GM12878 (cell line): ENCODE results near the gene PPIL6. TPM values are rescaled to one million over a fixed set of nuclear protein-coding genes. Genes with fewer than 3 reads are reported as not detected.

ENCODE experiments used
- ATAC-seq: fragments of 200-7000 bp; cut with Tn5 transposase; 3 replicates; pipeline ENCODE4 v1.9.1; 2020; ENCODE audit warnings: mild to moderate bottlenecking, moderate library complexity
- BruUV-seq: library from RNA; stranded (reverse); fragments of 400-500 nt; replicated peaks from 2 replicates; lab custom pipeline; 2021; lab: Mats Ljungman, UMichigan
- CTCF ChIA-PET: fragments of 300-600 bp; sonication (Branson Sonifier 250); formaldehyde crosslinking; extraction: SDS; loops from one replicate; lab custom pipeline; 2021; ENCODE audit warnings: inconsistent platforms; lab: Yijun Ruan, JAX
- POLR2A ChIA-PET: fragments of 350-600 bp; formaldehyde crosslinking; extraction: SDS; loops from one replicate; lab custom pipeline; 2021; ENCODE audit warnings: inconsistent platforms; lab: Charles Lee
- RAD21 ChIA-PET: fragments of 300-600 bp; sonication (Branson Sonifier 250); formaldehyde crosslinking; loops from one replicate; lab custom pipeline; 2023; ENCODE audit warnings: antibody characterized with exemption; ENCODE audit not compliant: unreplicated experiment; lab: Charles Lee
- SMC1A ChIA-PET: fragments of 300-600 bp; sonication (Branson Sonifier 250); formaldehyde crosslinking; loops from one replicate; lab custom pipeline; 2023; ENCODE audit not compliant: unreplicated experiment, uncharacterized antibody; lab: Charles Lee
- DNase-seq: peaks from one replicate; pipeline ENCODE4 v3.0.0-alpha.2; 2011; ENCODE audit warnings: low read depth, low spot score
- FAIRE-seq: peaks from 3 replicates; lab custom pipeline; 2011; peaks lifted over from hg19 to GRCh38; lab: Jason Lieb, UNC
- H2AFZ ChIP-seq: 2 replicates; pipeline ENCODE4 v1.6.0; 2011; ENCODE audit warnings: low read depth, low read length, control low read depth; ENCODE audit not compliant: control insufficient read depth
- H3K27ac ChIP-seq: 2 replicates; pipeline ENCODE4 v1.5.1; 2011; ENCODE audit warnings: control low read depth; ENCODE audit not compliant: control insufficient read depth, insufficient read depth
- H3K27me3 ChIP-seq, 2 experiments: replicated peaks in 1 of 2; 2 replicates each; pipeline versions ENCODE4 v1.6.0 to v1.6.1; 2011; ENCODE audit warnings: low read length in 1 of 2; ENCODE audit not compliant: control insufficient read depth in 2 of 2, insufficient read depth in 2 of 2
- H3K36me3 ChIP-seq, 2 experiments: 2 replicates each; pipeline ENCODE4 v1.5.1; 2011; ENCODE audit warnings: low read length in 1 of 2; ENCODE audit not compliant: control insufficient read depth in 2 of 2, insufficient read depth in 2 of 2
- H3K4me1 ChIP-seq: 2 replicates; pipeline ENCODE4 v1.6.1; 2011; ENCODE audit warnings: mild to moderate bottlenecking, low read length, moderate library complexity, mixed read lengths; ENCODE audit not compliant: control insufficient read depth, insufficient read depth
- H3K4me2 ChIP-seq: 2 replicates; pipeline ENCODE4 v1.6.0; 2011; ENCODE audit warnings: control low read depth; ENCODE audit not compliant: control insufficient read depth, insufficient read depth
- H3K4me3 ChIP-seq: fragments of 200-600 bp; sonication (generic); 2 replicates; pipeline ENCODE4 v1.5.1; 2016
- H3K79me2 ChIP-seq: 2 replicates; pipeline ENCODE4 v1.6.0; 2011; ENCODE audit warnings: low read length; ENCODE audit not compliant: control insufficient read depth, insufficient read depth
- H3K9ac ChIP-seq: 2 replicates; pipeline ENCODE4 v1.8.0; 2011; ENCODE audit warnings: low read length, control low read depth, mixed read lengths; ENCODE audit not compliant: control insufficient read depth, insufficient read depth
- H3K9me3 ChIP-seq: replicated peaks from 3 replicates; pipeline ENCODE4 v1.5.1; 2011; ENCODE audit warnings: mild to moderate bottlenecking, low read length; ENCODE audit not compliant: control insufficient read depth, insufficient read depth
- H4K20me1 ChIP-seq: 2 replicates; pipeline ENCODE4 v1.6.0; 2011; ENCODE audit not compliant: control insufficient read depth, insufficient read depth
- ASH2L ChIP-seq: fragments of 300-600, 200-600 bp; sonication (generic); IDR thresholded peaks from 2 replicates; pipeline ENCODE4 v1.6.1; 2017; ENCODE audit warnings: low read depth, mild to moderate bottlenecking, borderline replicate concordance
- ATF7 ChIP-seq: fragments of 450-650 bp; IDR thresholded peaks from 2 replicates; pipeline ENCODE4 v1.6.1; 2016; ENCODE audit warnings: low read depth, mild to moderate bottlenecking
- BACH1 ChIP-seq: fragments of 450-650 bp; IDR thresholded peaks from 2 replicates; pipeline ENCODE4 v1.6.1; 2017; ENCODE audit warnings: mild to moderate bottlenecking, borderline replicate concordance
- ETV6 ChIP-seq, 2 experiments: fragments of 450-650 bp in 1 of 2; IDR thresholded peaks in 1 of 2; conservative IDR thresholded peaks in 1 of 2; 2 replicates each; pipeline ENCODE4 v1.6.1; 2014; ENCODE audit warnings: antibody characterized with exemption in 1 of 2, borderline replicate concordance in 1 of 2, low read depth in 1 of 2, mild to moderate bottlenecking in 1 of 2, moderate library complexity in 1 of 2
- GATAD2B ChIP-seq: fragments of 450-650 bp; conservative IDR thresholded peaks from 2 replicates; pipeline ENCODE4 v1.6.1; 2017; ENCODE audit warnings: low read depth, mild to moderate bottlenecking, moderate library complexity
- IKZF2 ChIP-seq, 2 experiments: fragments of 450-650 bp; IDR thresholded peaks; 2 replicates each; pipeline ENCODE4 v1.6.1; 2017; ENCODE audit warnings: mild to moderate bottlenecking in 2 of 2, moderate library complexity in 2 of 2
- MEF2B ChIP-seq: fragments of 450-650 bp; IDR thresholded peaks from 2 replicates; pipeline ENCODE4 v1.6.1; 2018; ENCODE audit warnings: mild to moderate bottlenecking, moderate library complexity; ENCODE audit not compliant: partially characterized antibody, poor library complexity, severe bottlenecking
- TARDBP ChIP-seq: IDR thresholded peaks from 2 replicates; pipeline ENCODE4 v1.6.1; 2016; ENCODE audit warnings: borderline replicate concordance
- TCF12 ChIP-seq: IDR thresholded peaks from 2 replicates; pipeline ENCODE4 v1.6.1; 2011; ENCODE audit warnings: low read depth, mild to moderate bottlenecking, low read length
- WRNIP1 ChIP-seq: IDR thresholded peaks from 2 replicates; pipeline ENCODE4 v1.6.1; 2011; ENCODE audit warnings: low read depth, low read length, improper control_type of control experiment, borderline replicate concordance
- WGBS: methylation state at CpG from one replicate; pipeline ENCODE4 v1.1.6; 2016; ENCODE audit warnings: low lambda C conversion rate; ENCODE audit not compliant: insufficient replicate concordance, insufficient coverage; ENCODE audit errors: missing lambda C conversion rate; 5-methylcytosine and 5-hydroxymethylcytosine counted together
- in situ Hi-C: fragments of 300-500 bp; cut with MboI; formaldehyde crosslinking; loops from 9 replicates; pipeline ENCODE4 v1.14.3; 2018; ENCODE audit warnings: mixed read lengths
- intact Hi-C: fragments of 100-400 bp; cut with micrococcal nuclease; formaldehyde crosslinking; loops from one replicate; pipeline ENCODE4 v1.14.2; 2022; ENCODE audit not compliant: unreplicated experiment
- polyA plus RNA-seq, 11 experiments: library from polyadenylated mRNA; depleted of rRNA in 4 of 11; unstranded in 6 of 11; stranded (reverse) in 5 of 11; fragments of >200 nt; fragmentation: Nextera tagmentation in 4 of 11; fragmentation: Illumina TruSeq in 1 of 11; extraction: Ambion mirVana in 4 of 11; extraction: Trizol in 1 of 11; gene quantifications; 1 replicate in 1 of 11; 2 replicates in 10 of 11; pipeline versions ENCODE4 v1.2.1 to v1.2.3, GENCODE V29; 2011 to 2016; ENCODE audit warnings: inconsistent platforms in 2 of 11, missing spikeins in 2 of 11, low read depth in 1 of 11
- total RNA-seq, 4 experiments: library from RNA; depleted of rRNA in 3 of 4; stranded (reverse); fragments of >200 nt in 3 of 4; fragmentation: Illumina TruSeq in 1 of 4; extraction: Trizol in 1 of 4; gene quantifications; 2 replicates each; pipeline versions ENCODE4 v1.2.1 to v1.2.3, GENCODE V29; 2013 to 2021
- TF ChIP-seq, protein P1 (sequence below): fragments of 450-650 bp; IDR thresholded peaks from 2 replicates; pipeline ENCODE4 v1.6.1; 2017; ENCODE audit warnings: low read depth, mild to moderate bottlenecking, moderate library complexity
- TF ChIP-seq, protein P2 (sequence below): IDR thresholded peaks from 2 replicates; pipeline ENCODE4 v1.6.1; 2011; ENCODE audit warnings: mild to moderate bottlenecking, low read depth, low read length, moderate library complexity; ENCODE audit not compliant: insufficient replicate concordance
- TF ChIP-seq, protein P3 (sequence below): IDR thresholded peaks from 2 replicates; pipeline ENCODE4 v1.6.1; 2012; ENCODE audit warnings: mild to moderate bottlenecking, low read depth, low read length
- TF ChIP-seq, protein P4 (sequence below): fragments of 450-650 bp; IDR thresholded peaks from 2 replicates; pipeline ENCODE4 v1.6.1; 2016; ENCODE audit warnings: mild to moderate bottlenecking

PPIL6 gene
- total and polyA plus RNA-seq, 10 of the 15 experiments (the other 5 are each of a cell fraction or from before 2014, with no cell fraction given): 0.01 to 0.26 (median 0.12) TPM; not detected in 5

DNA sequence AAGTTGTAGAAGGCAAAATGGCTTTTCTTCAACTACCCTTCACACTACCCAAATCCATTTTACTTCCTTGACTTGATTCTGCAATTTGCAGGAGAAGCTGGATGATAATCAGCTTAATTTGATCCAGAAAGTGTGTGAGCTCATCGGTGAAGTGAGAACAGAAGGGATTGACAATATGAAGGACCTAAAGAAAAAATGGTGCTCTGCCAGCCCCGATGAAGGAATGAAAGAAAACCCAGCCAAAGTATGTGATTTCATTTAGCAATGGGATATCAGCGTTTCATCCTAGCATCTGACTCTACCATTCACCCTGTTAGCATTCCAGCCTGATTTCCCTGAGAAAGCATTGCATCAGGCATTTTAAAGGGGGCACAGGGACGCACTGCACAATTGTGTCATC, 99.6 kb downstream of the PPIL6 start:
- no peaks in the 10 kb centered on the region for H4K20me1 ChIP-seq
- no peak for TF ChIP-seq TCF12
- TF ChIP-seq, protein P1, sequence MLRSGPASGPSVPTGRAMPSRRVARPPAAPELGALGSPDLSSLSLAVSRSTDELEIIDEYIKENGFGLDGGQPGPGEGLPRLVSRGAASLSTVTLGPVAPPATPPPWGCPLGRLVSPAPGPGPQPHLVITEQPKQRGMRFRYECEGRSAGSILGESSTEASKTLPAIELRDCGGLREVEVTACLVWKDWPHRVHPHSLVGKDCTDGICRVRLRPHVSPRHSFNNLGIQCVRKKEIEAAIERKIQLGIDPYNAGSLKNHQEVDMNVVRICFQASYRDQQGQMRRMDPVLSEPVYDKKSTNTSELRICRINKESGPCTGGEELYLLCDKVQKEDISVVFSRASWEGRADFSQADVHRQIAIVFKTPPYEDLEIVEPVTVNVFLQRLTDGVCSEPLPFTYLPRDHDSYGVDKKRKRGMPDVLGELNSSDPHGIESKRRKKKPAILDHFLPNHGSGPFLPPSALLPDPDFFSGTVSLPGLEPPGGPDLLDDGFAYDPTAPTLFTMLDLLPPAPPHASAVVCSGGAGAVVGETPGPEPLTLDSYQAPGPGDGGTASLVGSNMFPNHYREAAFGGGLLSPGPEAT: no peak
- TF ChIP-seq MEF2B: no peak
- TF ChIP-seq WRNIP1: no peak
- TF ChIP-seq, protein P2, sequence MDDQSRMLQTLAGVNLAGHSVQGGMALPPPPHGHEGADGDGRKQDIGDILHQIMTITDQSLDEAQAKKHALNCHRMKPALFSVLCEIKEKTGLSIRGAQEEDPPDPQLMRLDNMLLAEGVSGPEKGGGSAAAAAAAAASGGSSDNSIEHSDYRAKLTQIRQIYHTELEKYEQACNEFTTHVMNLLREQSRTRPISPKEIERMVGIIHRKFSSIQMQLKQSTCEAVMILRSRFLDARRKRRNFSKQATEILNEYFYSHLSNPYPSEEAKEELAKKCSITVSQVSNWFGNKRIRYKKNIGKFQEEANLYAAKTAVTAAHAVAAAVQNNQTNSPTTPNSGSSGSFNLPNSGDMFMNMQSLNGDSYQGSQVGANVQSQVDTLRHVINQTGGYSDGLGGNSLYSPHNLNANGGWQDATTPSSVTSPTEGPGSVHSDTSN: no peak
- no peak for TF ChIP-seq ASH2L
- TF ChIP-seq, protein P3, sequence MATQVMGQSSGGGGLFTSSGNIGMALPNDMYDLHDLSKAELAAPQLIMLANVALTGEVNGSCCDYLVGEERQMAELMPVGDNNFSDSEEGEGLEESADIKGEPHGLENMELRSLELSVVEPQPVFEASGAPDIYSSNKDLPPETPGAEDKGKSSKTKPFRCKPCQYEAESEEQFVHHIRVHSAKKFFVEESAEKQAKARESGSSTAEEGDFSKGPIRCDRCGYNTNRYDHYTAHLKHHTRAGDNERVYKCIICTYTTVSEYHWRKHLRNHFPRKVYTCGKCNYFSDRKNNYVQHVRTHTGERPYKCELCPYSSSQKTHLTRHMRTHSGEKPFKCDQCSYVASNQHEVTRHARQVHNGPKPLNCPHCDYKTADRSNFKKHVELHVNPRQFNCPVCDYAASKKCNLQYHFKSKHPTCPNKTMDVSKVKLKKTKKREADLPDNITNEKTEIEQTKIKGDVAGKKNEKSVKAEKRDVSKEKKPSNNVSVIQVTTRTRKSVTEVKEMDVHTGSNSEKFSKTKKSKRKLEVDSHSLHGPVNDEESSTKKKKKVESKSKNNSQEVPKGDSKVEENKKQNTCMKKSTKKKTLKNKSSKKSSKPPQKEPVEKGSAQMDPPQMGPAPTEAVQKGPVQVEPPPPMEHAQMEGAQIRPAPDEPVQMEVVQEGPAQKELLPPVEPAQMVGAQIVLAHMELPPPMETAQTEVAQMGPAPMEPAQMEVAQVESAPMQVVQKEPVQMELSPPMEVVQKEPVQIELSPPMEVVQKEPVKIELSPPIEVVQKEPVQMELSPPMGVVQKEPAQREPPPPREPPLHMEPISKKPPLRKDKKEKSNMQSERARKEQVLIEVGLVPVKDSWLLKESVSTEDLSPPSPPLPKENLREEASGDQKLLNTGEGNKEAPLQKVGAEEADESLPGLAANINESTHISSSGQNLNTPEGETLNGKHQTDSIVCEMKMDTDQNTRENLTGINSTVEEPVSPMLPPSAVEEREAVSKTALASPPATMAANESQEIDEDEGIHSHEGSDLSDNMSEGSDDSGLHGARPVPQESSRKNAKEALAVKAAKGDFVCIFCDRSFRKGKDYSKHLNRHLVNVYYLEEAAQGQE: no peak
- TF ChIP-seq GATAD2B: no peak
- TF ChIP-seq IKZF2 (IDR thresholded peaks at IDR 0.05): no peak
- no peak for TF ChIP-seq BACH1
- no peak for TF ChIP-seq ATF7
- TF ChIP-seq TARDBP: no peak
- no peak for TF ChIP-seq ETV6 (conservative IDR thresholded peaks at IDR 0.05 in 1 of 2, IDR thresholded peaks at IDR 0.05 in 1 of 2; ENCODE audit: borderline replicate concordance in 1 of 2, low read depth in 1 of 2)
- TF ChIP-seq, protein P4, sequence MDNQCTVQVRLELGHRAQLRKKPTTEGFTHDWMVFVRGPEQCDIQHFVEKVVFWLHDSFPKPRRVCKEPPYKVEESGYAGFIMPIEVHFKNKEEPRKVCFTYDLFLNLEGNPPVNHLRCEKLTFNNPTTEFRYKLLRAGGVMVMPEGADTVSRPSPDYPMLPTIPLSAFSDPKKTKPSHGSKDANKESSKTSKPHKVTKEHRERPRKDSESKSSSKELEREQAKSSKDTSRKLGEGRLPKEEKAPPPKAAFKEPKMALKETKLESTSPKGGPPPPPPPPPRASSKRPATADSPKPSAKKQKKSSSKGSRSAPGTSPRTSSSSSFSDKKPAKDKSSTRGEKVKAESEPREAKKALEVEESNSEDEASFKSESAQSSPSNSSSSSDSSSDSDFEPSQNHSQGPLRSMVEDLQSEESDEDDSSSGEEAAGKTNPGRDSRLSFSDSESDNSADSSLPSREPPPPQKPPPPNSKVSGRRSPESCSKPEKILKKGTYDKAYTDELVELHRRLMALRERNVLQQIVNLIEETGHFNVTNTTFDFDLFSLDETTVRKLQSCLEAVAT: no peak
- TF ChIP-seq, all 136 proteins: peak for 0
- no peak overlapping the region for H3K27ac ChIP-seq
- no peak for ATAC-seq
- ChIA-PET CTCF (interaction anchor here (1.1 kb wide), 1 partner anchor 10 kb away, joined by 3 read pairs; no protein-coding TSS in a partner anchor), SMC1A (interaction anchor here (1.1 kb wide), 1 partner anchor 63 kb away, joined by 3 read pairs; no protein-coding TSS in a partner anchor), POLR2A (no interaction called here), RAD21 (no interaction called here)
- no peak for FAIRE-seq
- no peak overlapping the region for H3K4me3 ChIP-seq
- H3K4me1 ChIP-seq: no peaks in the 10 kb centered on the region
- no peaks in the 10 kb centered on the region for H3K79me2 ChIP-seq
- H3K27me3 ChIP-seq: no peaks in the 10 kb centered on the region
- no peak for DNase-seq
- no TSS peak for BruUV-seq
- H3K9me3 ChIP-seq: no peaks in the 10 kb centered on the region
- H3K36me3 ChIP-seq: no peaks in the 10 kb centered on the region
- no peak overlapping the region for H2AFZ ChIP-seq
- WGBS: 94% methylated on average over 4 of the region's 4 CpGs
- H3K4me2 ChIP-seq: no peak overlapping the region
- no peak overlapping the region for H3K9ac ChIP-seq
- intact Hi-C loops (no loop called here), in situ Hi-C loops (no loop called here)
